HepG2 (cell line): ENCODE measurements around the gene GBE1. TPM values are rescaled to one million over a fixed set of nuclear protein-coding genes. Genes with fewer than 3 reads are reported as not detected.
A peak's percentile ranks its signal among the peaks of the same experiment; 100 is the strongest.

ENCODE experiments used
- ARHGAP35 ChIP-seq: sonication (generic); formaldehyde crosslinking; IDR thresholded peaks from 2 replicates; pipeline ENCODE4 v1.9.0; 2022; ENCODE audit warnings: mild to moderate bottlenecking, inconsistent platforms, moderate library complexity, missing genetic modification reagents, borderline replicate concordance
- SCMH1 ChIP-seq: sonication (generic); formaldehyde crosslinking; IDR thresholded peaks from 2 replicates; pipeline ENCODE4 v1.9.0; 2021; ENCODE audit warnings: missing genetic modification reagents, mild to moderate bottlenecking, borderline replicate concordance
- TAF15 ChIP-seq: fragments of 200-400 bp; formaldehyde crosslinking; IDR thresholded peaks from one replicate; pipeline ENCODE4 v1.6.1; 2018; ENCODE audit warnings: mild to moderate bottlenecking, low read depth, low read length; ENCODE audit not compliant: poor library complexity, severe bottlenecking
- ZNF160 ChIP-seq: sonication (generic); formaldehyde crosslinking; IDR thresholded peaks from 2 replicates; pipeline ENCODE4 v1.8.0; 2022; ENCODE audit warnings: mild to moderate bottlenecking, inconsistent platforms, missing genetic modification reagents
- ZNF232 ChIP-seq: sonication (generic); formaldehyde crosslinking; IDR thresholded peaks from 2 replicates; pipeline ENCODE4 v1.4.0; 2020; ENCODE audit warnings: missing genetic modification reagents, borderline replicate concordance
- ZNF34 ChIP-seq: sonication (generic); formaldehyde crosslinking; IDR thresholded peaks from 2 replicates; pipeline ENCODE4 v1.4.0; 2020; ENCODE audit warnings: mild to moderate bottlenecking, missing genetic modification reagents, borderline replicate concordance
- ZNF747 ChIP-seq: sonication (generic); formaldehyde crosslinking; IDR thresholded peaks from 2 replicates; pipeline ENCODE4 v1.8.1; 2023; ENCODE audit warnings: missing genetic modification reagents, mild to moderate bottlenecking, borderline replicate concordance
- polyA plus RNA-seq, 8 experiments: library from polyadenylated mRNA; depleted of rRNA in 3 of 8; stranded (reverse) in 7 of 8; unstranded in 1 of 8; fragments of >200 nt; fragmentation: Illumina TruSeq in 4 of 8; extraction: Trizol in 4 of 8; gene quantifications; 2 replicates each; pipeline versions ENCODE4 v1.2.1 to v1.2.3, GENCODE V29; 2011 to 2016; ENCODE audit warnings: low read depth in 4 of 8, missing spikeins in 1 of 8, mixed read lengths in 1 of 8; ENCODE audit not compliant: insufficient read depth in 1 of 8
- total RNA-seq, 5 experiments: library from RNA; depleted of rRNA; stranded (reverse); fragments of >200 nt; fragmentation: Illumina TruSeq; extraction: Trizol; gene quantifications; 2 replicates each; pipeline ENCODE4 v1.2.3, GENCODE V29; 2016; ENCODE audit warnings: low read depth in 1 of 5
- TF ChIP-seq, protein P1 (sequence below): sonication (generic); formaldehyde crosslinking; IDR thresholded peaks from one replicate; pipeline ENCODE4 v1.5.1; 2020; ENCODE audit warnings: mild to moderate bottlenecking, missing genetic modification reagents; ENCODE audit errors: not compliant biosample characterization
- TF ChIP-seq, protein P2 (sequence below): sonication (generic); formaldehyde crosslinking; conservative IDR thresholded peaks from 2 replicates; pipeline ENCODE4 v1.5.0; 2020; ENCODE audit warnings: missing genetic modification reagents
- TF ChIP-seq, protein P3 (sequence below): sonication (generic); formaldehyde crosslinking; IDR thresholded peaks from 2 replicates; pipeline ENCODE4 v1.8.0; 2023; ENCODE audit warnings: mild to moderate bottlenecking, missing genetic modification reagents
- TF ChIP-seq, protein P4 (sequence below): sonication (generic); formaldehyde crosslinking; IDR thresholded peaks from 2 replicates; pipeline ENCODE4 v1.4.0; 2020; ENCODE audit warnings: missing genetic modification reagents

The GBE1 gene
- total and polyA plus RNA-seq, 2 of the 13 experiments (the other 11 are each of a cell fraction or from before 2014, with no cell fraction given): 22.9 to 36.1 TPM

DNA sequence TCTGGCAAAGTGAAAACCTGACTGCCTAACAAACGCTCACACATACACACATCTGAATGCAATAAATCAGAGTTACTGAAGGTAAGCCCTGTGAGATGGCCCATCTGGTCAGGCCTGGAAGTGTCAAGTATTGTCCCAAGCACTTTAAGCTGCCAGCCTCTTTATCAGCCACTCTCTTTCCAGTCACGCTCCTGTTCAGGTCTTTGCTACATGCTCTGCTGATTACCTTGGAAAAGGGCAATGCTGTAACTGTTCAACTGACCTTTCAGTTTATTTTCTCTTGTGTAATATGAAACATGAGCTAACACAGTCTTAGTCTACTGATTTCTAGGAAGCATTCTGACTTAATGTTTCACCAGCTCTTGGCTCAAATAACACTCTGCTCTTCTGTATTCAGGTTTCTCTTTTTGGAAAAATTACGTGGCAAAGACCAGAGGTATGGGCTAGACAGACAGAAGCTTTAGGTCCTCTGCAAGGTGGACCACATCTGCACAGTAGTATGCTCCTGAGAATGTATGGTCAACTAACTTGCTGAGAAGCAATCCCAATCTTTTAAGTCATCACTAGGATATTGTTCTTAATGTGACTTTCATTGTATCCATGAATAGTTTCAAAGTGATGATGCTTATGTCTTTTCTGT lies 44.5 kb downstream of the GBE1 start (continued):
- TF ChIP-seq, protein P1, sequence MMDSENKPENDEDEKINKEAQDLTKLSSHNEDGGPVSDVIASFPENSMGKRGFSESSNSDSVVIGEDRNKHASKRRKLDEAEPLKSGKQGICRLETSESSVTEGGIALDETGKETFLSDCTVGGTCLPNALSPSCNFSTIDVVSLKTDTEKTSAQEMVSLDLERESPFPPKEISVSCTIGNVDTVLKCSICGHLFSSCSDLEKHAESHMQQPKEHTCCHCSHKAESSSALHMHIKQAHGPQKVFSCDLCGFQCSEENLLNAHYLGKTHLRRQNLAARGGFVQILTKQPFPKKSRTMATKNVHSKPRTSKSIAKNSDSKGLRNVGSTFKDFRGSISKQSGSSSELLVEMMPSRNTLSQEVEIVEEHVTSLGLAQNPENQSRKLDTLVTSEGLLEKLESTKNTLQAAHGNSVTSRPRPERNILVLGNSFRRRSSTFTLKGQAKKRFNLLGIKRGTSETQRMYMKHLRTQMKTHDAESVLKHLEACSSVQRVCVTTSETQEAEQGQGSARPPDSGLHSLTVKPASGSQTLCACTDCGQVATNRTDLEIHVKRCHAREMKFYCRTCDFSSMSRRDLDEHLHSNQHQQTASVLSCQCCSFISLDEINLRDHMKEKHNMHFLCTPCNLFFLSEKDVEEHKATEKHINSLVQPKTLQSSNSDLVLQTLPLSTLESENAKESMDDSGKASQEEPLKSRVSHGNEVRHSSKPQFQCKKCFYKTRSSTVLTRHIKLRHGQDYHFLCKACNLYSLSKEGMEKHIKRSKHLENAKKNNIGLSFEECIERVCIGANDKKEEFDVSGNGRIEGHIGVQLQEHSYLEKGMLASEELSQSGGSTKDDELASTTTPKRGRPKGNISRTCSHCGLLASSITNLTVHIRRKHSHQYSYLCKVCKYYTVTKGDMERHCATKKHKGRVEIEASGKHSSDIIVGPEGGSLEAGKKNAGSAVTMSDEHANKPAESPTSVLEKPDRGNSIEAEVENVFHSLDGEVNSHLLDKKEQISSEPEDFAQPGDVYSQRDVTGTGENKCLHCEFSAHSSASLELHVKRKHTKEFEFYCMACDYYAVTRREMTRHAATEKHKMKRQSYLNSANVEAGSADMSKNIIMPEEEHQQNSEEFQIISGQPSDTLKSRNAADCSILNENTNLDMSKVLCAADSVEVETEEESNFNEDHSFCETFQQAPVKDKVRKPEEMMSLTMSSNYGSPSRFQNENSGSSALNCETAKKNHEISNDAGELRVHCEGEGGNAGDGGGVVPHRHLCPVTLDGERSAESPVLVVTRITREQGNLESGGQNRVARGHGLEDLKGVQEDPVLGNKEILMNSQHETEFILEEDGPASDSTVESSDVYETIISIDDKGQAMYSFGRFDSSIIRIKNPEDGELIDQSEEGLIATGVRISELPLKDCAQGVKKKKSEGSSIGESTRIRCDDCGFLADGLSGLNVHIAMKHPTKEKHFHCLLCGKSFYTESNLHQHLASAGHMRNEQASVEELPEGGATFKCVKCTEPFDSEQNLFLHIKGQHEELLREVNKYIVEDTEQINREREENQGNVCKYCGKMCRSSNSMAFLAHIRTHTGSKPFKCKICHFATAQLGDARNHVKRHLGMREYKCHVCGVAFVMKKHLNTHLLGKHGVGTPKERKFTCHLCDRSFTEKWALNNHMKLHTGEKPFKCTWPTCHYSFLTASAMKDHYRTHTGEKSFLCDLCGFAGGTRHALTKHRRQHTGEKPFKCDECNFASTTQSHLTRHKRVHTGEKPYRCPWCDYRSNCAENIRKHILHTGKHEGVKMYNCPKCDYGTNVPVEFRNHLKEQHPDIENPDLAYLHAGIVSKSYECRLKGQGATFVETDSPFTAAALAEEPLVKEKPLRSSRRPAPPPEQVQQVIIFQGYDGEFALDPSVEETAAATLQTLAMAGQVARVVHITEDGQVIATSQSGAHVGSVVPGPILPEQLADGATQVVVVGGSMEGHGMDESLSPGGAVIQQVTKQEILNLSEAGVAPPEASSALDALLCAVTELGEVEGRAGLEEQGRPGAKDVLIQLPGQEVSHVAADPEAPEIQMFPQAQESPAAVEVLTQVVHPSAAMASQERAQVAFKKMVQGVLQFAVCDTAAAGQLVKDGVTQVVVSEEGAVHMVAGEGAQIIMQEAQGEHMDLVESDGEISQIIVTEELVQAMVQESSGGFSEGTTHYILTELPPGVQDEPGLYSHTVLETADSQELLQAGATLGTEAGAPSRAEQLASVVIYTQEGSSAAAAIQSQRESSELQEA: no peak
- TF ChIP-seq, protein P2, sequence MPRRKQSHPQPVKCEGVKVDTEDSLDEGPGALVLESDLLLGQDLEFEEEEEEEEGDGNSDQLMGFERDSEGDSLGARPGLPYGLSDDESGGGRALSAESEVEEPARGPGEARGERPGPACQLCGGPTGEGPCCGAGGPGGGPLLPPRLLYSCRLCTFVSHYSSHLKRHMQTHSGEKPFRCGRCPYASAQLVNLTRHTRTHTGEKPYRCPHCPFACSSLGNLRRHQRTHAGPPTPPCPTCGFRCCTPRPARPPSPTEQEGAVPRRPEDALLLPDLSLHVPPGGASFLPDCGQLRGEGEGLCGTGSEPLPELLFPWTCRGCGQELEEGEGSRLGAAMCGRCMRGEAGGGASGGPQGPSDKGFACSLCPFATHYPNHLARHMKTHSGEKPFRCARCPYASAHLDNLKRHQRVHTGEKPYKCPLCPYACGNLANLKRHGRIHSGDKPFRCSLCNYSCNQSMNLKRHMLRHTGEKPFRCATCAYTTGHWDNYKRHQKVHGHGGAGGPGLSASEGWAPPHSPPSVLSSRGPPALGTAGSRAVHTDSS (CRISPR knock-in tag): no peak
- TF ChIP-seq ARHGAP35 (CRISPR knock-in tag) (no peak), ZNF232 (CRISPR knock-in tag) (no peak), ZNF747 (CRISPR knock-in tag) (peak; percentile 45; the same call in 1 of the 2 replicates), TAF15 (no peak), SCMH1 (CRISPR knock-in tag) (no peak), ZNF34 (no peak), ZNF160 (CRISPR knock-in tag) (no peak)
- TF ChIP-seq, protein P3, sequence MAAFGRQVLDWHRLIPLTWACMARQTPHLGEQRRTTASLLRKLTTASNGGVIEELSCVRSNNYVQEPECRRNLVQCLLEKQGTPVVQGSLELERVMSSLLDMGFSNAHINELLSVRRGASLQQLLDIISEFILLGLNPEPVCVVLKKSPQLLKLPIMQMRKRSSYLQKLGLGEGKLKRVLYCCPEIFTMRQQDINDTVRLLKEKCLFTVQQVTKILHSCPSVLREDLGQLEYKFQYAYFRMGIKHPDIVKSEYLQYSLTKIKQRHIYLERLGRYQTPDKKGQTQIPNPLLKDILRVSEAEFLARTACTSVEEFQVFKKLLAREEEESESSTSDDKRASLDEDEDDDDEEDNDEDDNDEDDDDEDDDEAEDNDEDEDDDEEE (CRISPR knock-in tag): no peak
- TF ChIP-seq, protein P4, sequence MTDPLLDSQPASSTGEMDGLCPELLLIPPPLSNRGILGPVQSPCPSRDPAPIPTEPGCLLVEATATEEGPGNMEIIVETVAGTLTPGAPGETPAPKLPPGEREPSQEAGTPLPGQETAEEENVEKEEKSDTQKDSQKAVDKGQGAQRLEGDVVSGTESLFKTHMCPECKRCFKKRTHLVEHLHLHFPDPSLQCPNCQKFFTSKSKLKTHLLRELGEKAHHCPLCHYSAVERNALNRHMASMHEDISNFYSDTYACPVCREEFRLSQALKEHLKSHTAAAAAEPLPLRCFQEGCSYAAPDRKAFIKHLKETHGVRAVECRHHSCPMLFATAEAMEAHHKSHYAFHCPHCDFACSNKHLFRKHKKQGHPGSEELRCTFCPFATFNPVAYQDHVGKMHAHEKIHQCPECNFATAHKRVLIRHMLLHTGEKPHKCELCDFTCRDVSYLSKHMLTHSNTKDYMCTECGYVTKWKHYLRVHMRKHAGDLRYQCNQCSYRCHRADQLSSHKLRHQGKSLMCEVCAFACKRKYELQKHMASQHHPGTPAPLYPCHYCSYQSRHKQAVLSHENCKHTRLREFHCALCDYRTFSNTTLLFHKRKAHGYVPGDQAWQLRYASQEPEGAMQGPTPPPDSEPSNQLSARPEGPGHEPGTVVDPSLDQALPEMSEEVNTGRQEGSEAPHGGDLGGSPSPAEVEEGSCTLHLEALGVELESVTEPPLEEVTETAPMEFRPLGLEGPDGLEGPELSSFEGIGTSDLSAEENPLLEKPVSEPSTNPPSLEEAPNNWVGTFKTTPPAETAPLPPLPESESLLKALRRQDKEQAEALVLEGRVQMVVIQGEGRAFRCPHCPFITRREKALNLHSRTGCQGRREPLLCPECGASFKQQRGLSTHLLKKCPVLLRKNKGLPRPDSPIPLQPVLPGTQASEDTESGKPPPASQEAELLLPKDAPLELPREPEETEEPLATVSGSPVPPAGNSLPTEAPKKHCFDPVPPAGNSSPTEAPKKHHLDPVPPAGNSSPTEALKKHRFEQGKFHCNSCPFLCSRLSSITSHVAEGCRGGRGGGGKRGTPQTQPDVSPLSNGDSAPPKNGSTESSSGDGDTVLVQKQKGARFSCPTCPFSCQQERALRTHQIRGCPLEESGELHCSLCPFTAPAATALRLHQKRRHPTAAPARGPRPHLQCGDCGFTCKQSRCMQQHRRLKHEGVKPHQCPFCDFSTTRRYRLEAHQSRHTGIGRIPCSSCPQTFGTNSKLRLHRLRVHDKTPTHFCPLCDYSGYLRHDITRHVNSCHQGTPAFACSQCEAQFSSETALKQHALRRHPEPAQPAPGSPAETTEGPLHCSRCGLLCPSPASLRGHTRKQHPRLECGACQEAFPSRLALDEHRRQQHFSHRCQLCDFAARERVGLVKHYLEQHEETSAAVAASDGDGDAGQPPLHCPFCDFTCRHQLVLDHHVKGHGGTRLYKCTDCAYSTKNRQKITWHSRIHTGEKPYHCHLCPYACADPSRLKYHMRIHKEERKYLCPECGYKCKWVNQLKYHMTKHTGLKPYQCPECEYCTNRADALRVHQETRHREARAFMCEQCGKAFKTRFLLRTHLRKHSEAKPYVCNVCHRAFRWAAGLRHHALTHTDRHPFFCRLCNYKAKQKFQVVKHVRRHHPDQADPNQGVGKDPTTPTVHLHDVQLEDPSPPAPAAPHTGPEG (CRISPR knock-in tag): no peak
